BLaER1 (cell line): ENCODE results near the gene SGMS1.
A peak's percentile ranks its signal among the peaks of the same experiment; 100 is the strongest.
"Not testable (repeated sequence)": the region's sequence is repeated elsewhere in the genome, so short reads cannot be mapped to it uniquely, and the experiment has no call there.

Source experiments
- H3K27ac ChIP-seq: shearing (Covaris generic); formaldehyde crosslinking; 2 replicates; pipeline ENCODE4 v1.8.1; 2022
- H3K27me3 ChIP-seq: shearing (Covaris generic); formaldehyde crosslinking; 2 replicates; pipeline ENCODE4 v1.8.1; 2022
- H3K36me3 ChIP-seq: shearing (Covaris generic); formaldehyde crosslinking; 2 replicates; pipeline ENCODE4 v1.8.1; 2022
- H3K4me1 ChIP-seq: shearing (Covaris generic); formaldehyde crosslinking; 2 replicates; pipeline ENCODE4 v1.8.1; 2022
- H3K4me2 ChIP-seq: shearing (Covaris generic); formaldehyde crosslinking; 2 replicates; pipeline ENCODE4 v1.8.1; 2022
- H3K4me3 ChIP-seq: shearing (Covaris generic); formaldehyde crosslinking; 2 replicates; pipeline ENCODE4 v1.8.1; 2022
- H3K9ac ChIP-seq: shearing (Covaris generic); formaldehyde crosslinking; 2 replicates; pipeline ENCODE4 v1.8.1; 2022
- H3K9me3 ChIP-seq: shearing (Covaris generic); formaldehyde crosslinking; 2 replicates; pipeline ENCODE4 v1.8.1; 2022
- H4K20me1 ChIP-seq: shearing (Covaris generic); formaldehyde crosslinking; 2 replicates; pipeline ENCODE4 v1.8.1; 2022
- Cebpa-rat ChIP-seq: shearing (Covaris generic); IDR thresholded peaks from 2 replicates; pipeline ENCODE4 v1.8.1; 2022

SGMS1 gene

GRCh38 chr10:50280049-50280841 lies 343.5 kb downstream of the SGMS1 start:
- Histone ChIP-seq H3K27me3 (no peaks in the 10 kb centered on the region), H3K4me1 (no peaks in the 10 kb centered on the region), H3K27ac (no peak overlapping the region), H3K36me3 (no peaks in the 10 kb centered on the region), H3K9me3 (no peaks in the 10 kb centered on the region), H3K4me2 (no peak overlapping the region), H3K9ac (no peak overlapping the region), H4K20me1 (no peaks in the 10 kb centered on the region), H3K4me3 (no peak overlapping the region)
- no peak for TF ChIP-seq Cebpa-rat

- no peak for TF ChIP-seq Cebpa-rat
These were observed 344.3 kb downstream of the SGMS1 start for GRCh38 chr10:50279489-50279888.

GRCh38 chr10:50275650-50276235 lies 348.0 kb downstream of the SGMS1 start:
- no peak for TF ChIP-seq Cebpa-rat
- Histone ChIP-seq H3K9ac (no peak overlapping the region), H3K27me3 (no peaks in the 10 kb centered on the region), H3K36me3 (no peaks in the 10 kb centered on the region), H3K4me1 (no peaks in the 10 kb centered on the region), H3K4me3 (no peak overlapping the region), H3K9me3 (no peaks in the 10 kb centered on the region), H4K20me1 (no peaks in the 10 kb centered on the region), H3K27ac (no peak overlapping the region), H3K4me2 (no peak overlapping the region)

More at GRCh38 chr10:50279489-50279888, 344.3 kb downstream of the SGMS1 start:
- no peaks in the 10 kb centered on the region for H3K27me3 ChIP-seq
- H3K4me3 ChIP-seq, result no peak overlapping the region
- H3K27ac ChIP-seq, result no peak overlapping the region
- no peaks in the 10 kb centered on the region for H3K36me3 ChIP-seq
- no peak overlapping the region for H3K4me2 ChIP-seq
- H3K4me1 ChIP-seq, result no peaks in the 10 kb centered on the region
- no peak overlapping the region for H3K9ac ChIP-seq
- no peaks in the 10 kb centered on the region for H3K9me3 ChIP-seq
- no peaks in the 10 kb centered on the region for H4K20me1 ChIP-seq

GRCh38 chr10:50272531-50272930 lies 351.2 kb downstream of the SGMS1 start:
- Histone ChIP-seq H3K4me3 (no peak overlapping the region), H3K9ac (no peak overlapping the region), H3K4me2 (no peak overlapping the region), H3K4me1 (no peaks in the 10 kb centered on the region), H3K36me3 (no peaks in the 10 kb centered on the region), H4K20me1 (no peaks in the 10 kb centered on the region), H3K9me3 (no peaks in the 10 kb centered on the region), H3K27ac (no peak overlapping the region), H3K27me3 (no peaks in the 10 kb centered on the region)
- TF ChIP-seq Cebpa-rat, result no peak

- no peak overlapping the region for H3K4me2 ChIP-seq
- no peak overlapping the region for H3K4me3 ChIP-seq
- no peak overlapping the region for H3K27ac ChIP-seq
- no peaks in the 10 kb centered on the region for H3K27me3 ChIP-seq
- H4K20me1 ChIP-seq, result no peaks in the 10 kb centered on the region
- H3K9me3 ChIP-seq, result no peaks in the 10 kb centered on the region
- H3K9ac ChIP-seq, result no peak overlapping the region
- no peak for TF ChIP-seq Cebpa-rat
- H3K36me3 ChIP-seq, result no peaks in the 10 kb centered on the region
- no peaks in the 10 kb centered on the region for H3K4me1 ChIP-seq
These were observed 352.0 kb downstream of the SGMS1 start for GRCh38 chr10:50271564-50272250.

- not testable (repeated sequence) for H3K9me3 ChIP-seq, H3K27ac ChIP-seq, H3K36me3 ChIP-seq, H4K20me1 ChIP-seq, H3K4me2 ChIP-seq, H3K4me3 ChIP-seq, H3K27me3 ChIP-seq, H3K4me1 ChIP-seq, H3K9ac ChIP-seq
These were observed 355.9 kb downstream of the SGMS1 start for GRCh38 chr10:50267877-50268276.

- H4K20me1 ChIP-seq, H3K4me3 ChIP-seq, H3K27me3 ChIP-seq, H3K27ac ChIP-seq, H3K36me3 ChIP-seq, H3K9ac ChIP-seq: not testable (repeated sequence)
- peaks cover 41% of the 10 kb centered on the region for H3K4me1 ChIP-seq
- H3K9me3 ChIP-seq, result peaks cover 11% of the 10 kb centered on the region
- peak overlapping the region; percentile 69 for H3K4me2 ChIP-seq
These were observed 361.1 kb downstream of the SGMS1 start for GRCh38 chr10:50262625-50263024.

GRCh38 chr10:50260791-50261281 lies 362.9 kb downstream of the SGMS1 start:
- Histone ChIP-seq H3K4me3 (no peak overlapping the region), H3K4me2 (peak overlapping the region; percentile 69), H3K4me1 (peaks cover 41% of the 10 kb centered on the region), H3K27ac (no peak overlapping the region), H4K20me1 (no peaks in the 10 kb centered on the region), H3K9me3 (peaks cover 11% of the 10 kb centered on the region), H3K36me3 (no peaks in the 10 kb centered on the region), H3K27me3 (no peaks in the 10 kb centered on the region), H3K9ac (no peak overlapping the region)
- no peak for TF ChIP-seq Cebpa-rat
